ENCODE measurements around the gene RASEF.

The RASEF gene

DNA sequence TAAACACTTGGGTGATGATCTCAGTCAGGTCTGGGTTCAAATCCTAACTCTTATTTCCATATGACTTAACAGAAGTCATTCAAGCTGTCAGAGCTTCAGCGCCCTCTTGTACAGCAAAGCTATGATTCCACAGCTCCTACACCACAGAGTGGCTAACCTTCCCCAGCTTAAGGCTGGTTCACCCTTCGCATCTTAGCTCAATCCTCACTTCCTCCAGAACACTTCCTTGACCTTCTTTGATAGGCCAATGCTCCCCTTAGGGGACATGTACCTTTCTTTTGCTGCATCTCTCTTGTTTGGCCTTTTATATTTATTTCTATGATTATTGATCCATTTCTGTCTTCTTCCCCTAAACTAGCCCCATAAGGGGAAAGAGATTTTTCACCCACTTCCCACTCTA is 57.0 kb downstream of the RASEF start:
- TF ChIP-seq, protein P1, sequence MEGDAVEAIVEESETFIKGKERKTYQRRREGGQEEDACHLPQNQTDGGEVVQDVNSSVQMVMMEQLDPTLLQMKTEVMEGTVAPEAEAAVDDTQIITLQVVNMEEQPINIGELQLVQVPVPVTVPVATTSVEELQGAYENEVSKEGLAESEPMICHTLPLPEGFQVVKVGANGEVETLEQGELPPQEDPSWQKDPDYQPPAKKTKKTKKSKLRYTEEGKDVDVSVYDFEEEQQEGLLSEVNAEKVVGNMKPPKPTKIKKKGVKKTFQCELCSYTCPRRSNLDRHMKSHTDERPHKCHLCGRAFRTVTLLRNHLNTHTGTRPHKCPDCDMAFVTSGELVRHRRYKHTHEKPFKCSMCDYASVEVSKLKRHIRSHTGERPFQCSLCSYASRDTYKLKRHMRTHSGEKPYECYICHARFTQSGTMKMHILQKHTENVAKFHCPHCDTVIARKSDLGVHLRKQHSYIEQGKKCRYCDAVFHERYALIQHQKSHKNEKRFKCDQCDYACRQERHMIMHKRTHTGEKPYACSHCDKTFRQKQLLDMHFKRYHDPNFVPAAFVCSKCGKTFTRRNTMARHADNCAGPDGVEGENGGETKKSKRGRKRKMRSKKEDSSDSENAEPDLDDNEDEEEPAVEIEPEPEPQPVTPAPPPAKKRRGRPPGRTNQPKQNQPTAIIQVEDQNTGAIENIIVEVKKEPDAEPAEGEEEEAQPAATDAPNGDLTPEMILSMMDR (IDR thresholded peaks at IDR 0.05): no peak
- DNase-seq (ENCODE audit: low spot score): no peak

DNA sequence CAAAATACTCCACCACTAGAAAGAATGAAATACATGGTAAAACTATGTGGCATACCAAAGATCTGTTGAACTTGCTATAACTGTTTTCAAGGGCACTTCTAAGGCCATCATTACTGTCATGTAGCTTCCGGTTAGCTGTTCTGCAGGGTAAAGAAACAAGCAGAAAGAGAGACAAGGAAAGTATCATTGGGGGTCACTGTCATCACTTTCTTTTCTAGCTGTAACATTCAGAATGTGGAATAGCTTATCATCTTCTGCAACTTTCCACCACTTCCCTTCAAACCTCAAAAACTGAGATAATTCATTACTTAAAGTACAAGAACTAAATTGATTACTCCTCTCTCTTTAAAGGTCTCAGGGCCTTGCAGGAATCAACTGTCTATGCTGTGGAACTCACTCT is 57.6 kb downstream of the RASEF start:
- TF ChIP-seq, protein P1 (IDR thresholded peaks at IDR 0.05): no peak
- H3K4me3 ChIP-seq: no peak overlapping the region

More for the DNA sequence above, 57.0 kb downstream of the RASEF start:
- Histone ChIP-seq H3K4me3 (no peak overlapping the region), H3K27ac (no peak overlapping the region)

DNA sequence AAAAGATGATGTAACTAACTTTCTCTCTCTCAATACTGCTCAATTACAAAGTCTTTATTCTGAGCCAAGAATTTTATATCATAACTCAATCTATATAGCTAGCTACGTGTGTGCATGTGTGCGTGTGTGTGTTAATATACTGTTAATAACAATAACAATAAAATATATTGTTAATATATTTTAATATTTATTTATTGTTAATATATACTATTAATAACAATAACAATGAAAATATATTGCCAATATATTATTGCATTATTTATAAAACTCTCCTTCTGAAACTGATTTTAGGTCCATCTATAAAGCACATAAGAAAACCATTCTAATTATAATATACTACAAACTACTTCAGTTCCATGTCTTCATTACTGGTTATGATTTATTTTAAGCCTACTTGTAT is 60.6 kb downstream of the RASEF start:
- TF ChIP-seq, protein P1 (IDR thresholded peaks at IDR 0.05): no peak
- no peak overlapping the region for H3K4me3 ChIP-seq
- no peak for DNase-seq (ENCODE audit: low spot score)
- H3K27ac ChIP-seq: no peak overlapping the region

More for the DNA sequence above, 57.6 kb downstream of the RASEF start:
- no peak overlapping the region for H3K27ac ChIP-seq
- DNase-seq (ENCODE audit: low spot score): no peak

DNA sequence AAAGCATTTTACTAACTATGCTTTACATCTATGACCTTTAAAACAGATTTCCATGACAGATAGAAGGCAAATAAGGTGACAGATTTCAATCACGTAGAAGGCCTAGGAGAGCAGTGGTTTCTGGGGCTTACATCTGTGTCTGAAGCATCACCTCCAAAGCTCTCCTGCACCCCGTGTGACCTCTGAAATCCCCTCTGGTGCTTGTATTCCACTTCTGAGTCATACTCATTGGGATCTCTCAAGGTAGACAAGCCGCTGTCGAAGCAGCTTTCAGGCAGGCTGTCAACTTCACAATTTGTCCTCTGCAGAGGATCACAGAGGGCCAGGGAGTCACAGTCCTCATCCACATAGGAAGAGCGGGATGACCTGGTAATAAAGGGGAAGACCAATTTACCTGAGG is 62.2 kb downstream of the RASEF start:
- DNase-seq (ENCODE audit: low spot score): no peak
- Histone ChIP-seq H3K4me3 (no peak overlapping the region), H3K27ac (no peak overlapping the region)
- TF ChIP-seq, protein P1 (IDR thresholded peaks at IDR 0.05): no peak

DNA sequence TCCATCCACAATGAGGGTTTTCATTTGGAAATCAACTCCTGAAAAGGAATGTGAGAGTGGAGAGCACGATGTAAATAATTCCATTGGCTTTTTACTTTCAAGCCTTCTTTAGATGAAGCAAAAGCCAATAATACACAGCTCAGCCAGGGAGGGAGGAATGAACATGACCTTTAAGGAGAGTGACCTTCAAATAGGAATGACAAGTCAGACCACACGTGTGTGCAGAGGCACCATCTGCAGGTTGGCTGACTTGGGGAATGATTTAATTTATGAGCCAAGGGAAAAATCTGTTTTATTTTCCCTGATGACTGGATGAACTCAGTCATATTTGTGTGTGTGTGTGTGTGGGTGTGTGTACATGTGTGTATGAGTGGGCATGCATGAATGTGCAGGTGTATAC is 64.5 kb downstream of the RASEF start:
- DNase-seq (ENCODE audit: low spot score): no peak
- H3K4me3 ChIP-seq: no peak overlapping the region
- H3K27ac ChIP-seq: no peak overlapping the region
- TF ChIP-seq, protein P1 (IDR thresholded peaks at IDR 0.05): no peak

DNA sequence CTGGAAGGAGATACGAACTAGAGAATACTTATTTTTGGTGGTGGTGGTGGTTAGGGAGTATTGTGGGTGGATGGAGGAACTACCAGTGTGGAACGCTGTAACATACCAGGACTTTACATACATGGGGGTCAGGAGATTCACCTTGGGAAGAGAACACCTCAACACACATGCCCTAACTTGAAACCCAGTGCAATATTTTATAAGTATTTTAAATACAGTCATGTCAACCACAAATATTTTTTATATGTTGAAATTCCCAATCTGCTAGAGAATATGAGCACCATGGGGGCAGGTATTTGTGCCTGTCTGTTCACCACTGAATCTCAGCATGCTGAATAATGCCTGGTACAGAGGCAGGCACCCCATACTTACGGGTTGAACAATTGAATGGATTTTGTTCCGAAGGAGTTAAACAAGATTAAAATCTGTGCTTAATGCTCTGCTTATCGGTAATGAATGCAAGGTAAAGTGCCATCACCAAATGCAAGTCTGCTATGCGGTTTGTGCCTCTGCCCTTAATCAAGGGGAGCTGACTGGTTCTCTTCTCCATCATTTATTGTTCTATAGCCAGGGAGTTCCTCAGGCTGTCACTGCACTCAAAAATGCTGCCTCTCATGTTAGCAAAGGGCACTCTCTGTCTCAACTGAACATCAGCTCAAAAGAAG is 65.3 kb downstream of the RASEF start:
- TF ChIP-seq, protein P1 (IDR thresholded peaks at IDR 0.05): no peak
- Histone ChIP-seq H3K4me3 (no peak overlapping the region), H3K27ac (no peak overlapping the region)
- no peak for DNase-seq (ENCODE audit: low spot score)

DNA sequence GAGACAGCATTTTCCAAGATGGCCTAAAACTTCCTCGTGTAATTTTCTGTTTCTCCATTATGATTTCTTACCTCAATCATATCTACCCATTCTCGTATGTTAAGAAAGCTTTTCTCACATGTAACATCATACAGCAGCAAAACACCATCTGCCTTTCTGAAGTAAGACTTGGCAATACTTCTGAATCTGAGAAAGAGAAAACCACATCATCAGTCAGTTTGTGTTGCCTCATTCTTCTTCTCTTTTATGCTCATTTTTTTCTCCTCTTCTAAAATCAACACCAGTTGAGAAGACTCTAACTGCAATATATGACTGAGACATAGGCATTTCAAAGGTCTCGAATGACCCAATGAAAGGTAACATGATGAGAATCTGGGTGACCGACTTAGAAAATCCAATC is 66.0 kb downstream of the RASEF start:
- DNase-seq (ENCODE audit: low spot score): no peak
- TF ChIP-seq, protein P1 (IDR thresholded peaks at IDR 0.05): no peak

More for the DNA sequence above, 66.0 kb downstream of the RASEF start:
- Histone ChIP-seq H3K27ac (no peak overlapping the region), H3K4me3 (no peak overlapping the region)
